Measurements from ENCODE around the gene SPPL3.

SPPL3 gene

GRCh38 chr12:120814903-120815429 is 89.2 kb downstream of the SPPL3 start:
- H3K27ac ChIP-seq, result no peak overlapping the region
- no peak for TF ChIP-seq CTCF (conservative IDR thresholded peaks at IDR 0.05)

- no peak for TF ChIP-seq CTCF (conservative IDR thresholded peaks at IDR 0.05)
These were observed 89.8 kb downstream of the SPPL3 start for GRCh38 chr12:120814203-120814902.

GRCh38 chr12:120813588-120814153 is 90.5 kb downstream of the SPPL3 start:
- no peak overlapping the region for H3K27ac ChIP-seq
- no peak for TF ChIP-seq CTCF (conservative IDR thresholded peaks at IDR 0.05)

More at GRCh38 chr12:120814203-120814902, 89.8 kb downstream of the SPPL3 start:
- H3K27ac ChIP-seq, result no peak overlapping the region

- H3K27ac ChIP-seq, result no peak overlapping the region
- TF ChIP-seq CTCF (conservative IDR thresholded peaks at IDR 0.05), result no peak
These were observed 94.1 kb downstream of the SPPL3 start for GRCh38 chr12:120810021-120810420.

GRCh38 chr12:120804428-120804827 is 99.7 kb downstream of the SPPL3 start:
- TF ChIP-seq CTCF (conservative IDR thresholded peaks at IDR 0.05), result no peak
- no peak overlapping the region for H3K27ac ChIP-seq

- no peak overlapping the region for H3K27ac ChIP-seq
- TF ChIP-seq CTCF (conservative IDR thresholded peaks at IDR 0.05), result no peak
These were observed 103.0 kb downstream of the SPPL3 start for GRCh38 chr12:120801146-120801545.

- TF ChIP-seq CTCF (conservative IDR thresholded peaks at IDR 0.05), result no peak
- no peak overlapping the region for H3K27ac ChIP-seq
These were observed 103.5 kb downstream of the SPPL3 start for GRCh38 chr12:120800665-120801064.
